Adrenal gland (tissue), 12 donors: ENCODE data around the gene PARP14. TPM values are rescaled to one million over a fixed set of nuclear protein-coding genes. Genes with fewer than 3 reads are reported as not detected.

Experiments used
- DNase-seq, 7 donors: peaks; one replicate each; pipeline ENCODE4 v3.0.0-alpha.2; 2019 to 2020
- H3K27ac ChIP-seq, 5 donors: fragments of 200-600 bp; sonication (generic) in 4 of 5; 1 replicate in 3 of 5; 2 replicates in 2 of 5; pipeline versions ENCODE4 v1.5.1 to v1.8.0; 2016 to 2020; ENCODE audit warnings: mild to moderate bottlenecking in 1 of 5
- H3K27me3 ChIP-seq: fragments of 200-600 bp; 2 replicates; pipeline ENCODE4 v1.8.0; 2021
- H3K36me3 ChIP-seq, 2 donors: fragments of 200-600 bp; replicated peaks in 1 of 2; 1 replicate in 1 of 2; 2 replicates in 1 of 2; pipeline versions ENCODE4 v1.5.1 to v1.8.0; 2018 to 2022
- H3K4me1 ChIP-seq, 2 donors: fragments of 200-600 bp; replicated peaks in 1 of 2; 1 replicate in 1 of 2; 2 replicates in 1 of 2; pipeline versions ENCODE4 v1.5.1 to v1.8.0; 2018 to 2021
- H3K4me3 ChIP-seq, 4 donors: fragments of 200-600 bp; sonication (generic) in 3 of 4; one replicate each; pipeline ENCODE4 v1.5.1; 2016 to 2018
- H3K9me3 ChIP-seq, 3 donors: fragments of 200-600 bp; sonication (generic) in 1 of 3; replicated peaks in 1 of 3; 1 replicate in 2 of 3; 2 replicates in 1 of 3; pipeline versions ENCODE4 v1.5.1 to v1.8.0; 2016 to 2021
- CTCF ChIP-seq, 6 experiments: fragments of 450-650 bp in 4 of 6; fragments of 200-600 bp in 2 of 6; sonication (generic) in 1 of 6; IDR thresholded peaks; 1 replicate in 5 of 6; 2 replicates in 1 of 6; pipeline versions ENCODE4 v1.5.1 to v1.8.0; 2016 to 2021; ENCODE audit warnings: antibody characterized with exemption in 6 of 6, mild to moderate bottlenecking in 2 of 6, moderate library complexity in 1 of 6
- POLR2A ChIP-seq, 2 donors: fragments of 450-650 bp; IDR thresholded peaks; one replicate each; pipeline ENCODE4 v1.6.1; 2017; ENCODE audit warnings: antibody characterized with exemption in 2 of 2, mild to moderate bottlenecking in 2 of 2, moderate library complexity in 1 of 2
- WGBS, 4 donors: extraction: QIAGEN DNeasy Blood & Tissue Kit in 2 of 4; methylation state at CpG; one replicate each; pipeline versions ENCODE4 v1.1.5 to v1.1.7; 2013 to 2017; 5-methylcytosine and 5-hydroxymethylcytosine counted together
- intact Hi-C, 2 donors: fragments of 100-400 bp; cut with DNase I; formaldehyde crosslinking; loops; one replicate each; pipeline versions ENCODE4 v1.14.1 to v1.15.0; 2022 to 2023
- polyA plus RNA-seq, 3 donors: library from polyadenylated mRNA; stranded (reverse); fragments of 200-250 nt in 2 of 3; fragments of 350-450 nt in 1 of 3; fragmentation: Illumina TruSeq in 1 of 3; extraction: RNeasy Lipid Tissue Mini Kit (QIAGEN cat#74804) in 1 of 3; gene quantifications; one replicate each; pipeline ENCODE4 v1.2.3, GENCODE V29; 2013 to 2014
- total RNA-seq, 9 donors: library from RNA; depleted of rRNA in 4 of 9; stranded (reverse); fragments of >200 nt in 4 of 9; fragments of 120-200 nt in 1 of 9; fragmentation: NEBNext Ultra II Directional in 1 of 9; extraction: Animal tissue kit (Norgen Biotek cat#: 25700) in 1 of 9; gene quantifications; one replicate each; pipeline versions ENCODE4 v1.1.0 to v1.2.4, GENCODE V29; 2013 to 2023
- donor health status: healthy with polysubstance abuse.
- donor health status: Bipolar disorder and iron deficiency.
- donor health status: DM: yes; HTN: yes; CAD: no.
- donor health status: DM: no; HTN: no; CAD: no.
- donor health status: DM: no; HTN: no; CAD: no.
- donor health status: DM: yes; HTN: yes; CAD: no.

Gene PARP14
- total and polyA plus RNA-seq, 12 donors, result 17.4 to 90.2 (median 45.0) TPM

- peaks cover 0 to 88% of the 10 kb centered on the region in 2 donors for H3K36me3 ChIP-seq
- intact Hi-C loops, result no loop called here
- WGBS, 4 donors, result 87 to 96% (median 92%) methylated on average over 4 of the region's 4 CpGs
- no peaks in the 10 kb centered on the region for H3K27me3 ChIP-seq
- no peak overlapping the region for H3K4me3 ChIP-seq
- no peaks in the 10 kb centered on the region for H3K9me3 ChIP-seq
- no peak overlapping the region for H3K27ac ChIP-seq
- no peaks in the 10 kb centered on the region for H3K4me1 ChIP-seq
- no peak for DNase-seq
- TF ChIP-seq POLR2A (IDR thresholded peaks at IDR 0.05) (no peak), CTCF (IDR thresholded peaks at IDR 0.05) (no peak)
These were observed 36.0 kb downstream of the PARP14 start for GRCh38 chr3:122716667-122717066.

- Histone ChIP-seq H3K4me3 (no peak overlapping the region), H3K27ac (no peak overlapping the region), H3K27me3 (no peaks in the 10 kb centered on the region), H3K36me3 (peaks cover 0 to 68% of the 10 kb centered on the region in 2 donors), H3K9me3 (no peaks in the 10 kb centered on the region), H3K4me1 (no peaks in the 10 kb centered on the region)
- TF ChIP-seq CTCF (IDR thresholded peaks at IDR 0.05), result no peak
- no peak for TF ChIP-seq POLR2A (IDR thresholded peaks at IDR 0.05)
- intact Hi-C loops, result no loop called here
- 75 to 81% (median 77%) methylated on average over 3 of the region's 3 CpGs for WGBS, 4 donors
- DNase-seq, result no peak
These were observed 38.8 kb downstream of the PARP14 start for GRCh38 chr3:122719273-122719921.

DNA sequence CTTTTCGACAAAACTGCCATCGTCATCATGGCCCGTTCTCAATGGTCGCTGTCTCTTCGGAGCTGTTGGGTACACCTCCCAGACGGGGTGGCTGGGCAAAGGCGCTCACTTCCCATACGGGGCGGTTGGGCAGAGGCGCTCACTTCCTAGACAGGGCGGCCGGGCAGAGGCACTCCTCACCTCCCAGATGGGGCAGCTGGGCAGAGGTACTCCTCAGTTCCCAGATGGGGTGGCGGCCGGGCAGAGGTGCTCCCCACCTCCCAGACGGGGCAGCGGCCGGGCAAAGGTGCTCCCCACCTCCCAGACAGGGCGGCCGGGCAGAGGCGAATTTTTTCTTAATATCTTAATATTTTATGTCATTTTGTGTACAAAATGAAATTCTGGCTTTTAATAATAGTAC is 44.5 kb downstream of the PARP14 start:
- H3K4me1 ChIP-seq, result no peaks in the 10 kb centered on the region
- H3K36me3 ChIP-seq, result peaks cover 0 to 14% of the 10 kb centered on the region in 2 donors
- H3K4me3 ChIP-seq, result no peak overlapping the region
- intact Hi-C loops, result no loop called here
- no peaks in the 10 kb centered on the region for H3K9me3 ChIP-seq
- WGBS, 4 donors, result 96 to 99% (median 97%) methylated on average over 17 to 20 of the region's 20 CpGs
- no peaks in the 10 kb centered on the region for H3K27me3 ChIP-seq
- TF ChIP-seq CTCF (IDR thresholded peaks at IDR 0.05) (no peak), POLR2A (IDR thresholded peaks at IDR 0.05) (no peak)
- H3K27ac ChIP-seq, result no peak overlapping the region
- DNase-seq, result no peak

GRCh38 chr3:122727294-122727693 is 46.7 kb downstream of the PARP14 start:
- Histone ChIP-seq H3K4me3 (no peak overlapping the region), H3K36me3 (no peaks in the 10 kb centered on the region), H3K4me1 (no peaks in the 10 kb centered on the region), H3K27me3 (no peaks in the 10 kb centered on the region), H3K9me3 (no peaks in the 10 kb centered on the region), H3K27ac (no peak overlapping the region)
- intact Hi-C loops, result no loop called here
- no peak for TF ChIP-seq CTCF (IDR thresholded peaks at IDR 0.05)
- DNase-seq, result peak in 1 of 7 donors; percentile 27
- WGBS, 4 donors, result 93 to 96% (median 94%) methylated on average over 3 of the region's 3 CpGs
